GM12875 (cell line): ENCODE measurements around the gene GABRB3.

Experiments
- H3K4me3 ChIP-seq: one replicate; pipeline ENCODE4 v1.5.1; 2011; ENCODE audit warnings: low read depth, low read length, control low read depth
- CTCF ChIP-seq: IDR thresholded peaks from 2 replicates; pipeline ENCODE4 v1.5.1; 2011; ENCODE audit warnings: low read depth, mild to moderate bottlenecking, control low read depth, inconsistent platforms, low read length, moderate library complexity, borderline replicate concordance; ENCODE audit not compliant: insufficient read depth

Gene GABRB3

DNA sequence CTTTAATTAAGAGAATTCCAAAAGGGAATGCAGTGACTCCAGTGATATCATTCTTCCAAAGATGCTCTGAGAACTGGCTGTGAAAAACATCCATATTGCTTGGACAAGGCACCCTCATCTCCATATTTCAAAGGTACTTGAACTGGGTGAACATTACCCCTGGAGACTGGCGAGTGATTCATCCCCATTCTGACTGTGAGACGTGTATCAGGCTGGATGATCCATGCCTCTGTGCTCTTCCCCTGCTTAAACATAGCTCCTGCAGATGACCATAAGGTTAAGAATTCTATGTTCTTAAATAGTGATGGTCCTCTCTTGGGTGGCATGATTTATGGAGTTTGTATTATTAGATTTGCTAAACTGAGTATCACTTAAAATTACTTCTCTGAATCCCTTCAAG is 137.8 kb downstream of the GABRB3 start:
- no peak overlapping the region for H3K4me3 ChIP-seq
- no peak for TF ChIP-seq CTCF

GRCh38 chr15:26634319-26634718 is 138.5 kb downstream of the GABRB3 start:
- no peak for TF ChIP-seq CTCF

GRCh38 chr15:26632500-26632899 is 140.4 kb downstream of the GABRB3 start:
- H3K4me3 ChIP-seq: no peak overlapping the region
- TF ChIP-seq CTCF: no peak

More at GRCh38 chr15:26634319-26634718, 138.5 kb downstream of the GABRB3 start:
- no peak overlapping the region for H3K4me3 ChIP-seq

DNA sequence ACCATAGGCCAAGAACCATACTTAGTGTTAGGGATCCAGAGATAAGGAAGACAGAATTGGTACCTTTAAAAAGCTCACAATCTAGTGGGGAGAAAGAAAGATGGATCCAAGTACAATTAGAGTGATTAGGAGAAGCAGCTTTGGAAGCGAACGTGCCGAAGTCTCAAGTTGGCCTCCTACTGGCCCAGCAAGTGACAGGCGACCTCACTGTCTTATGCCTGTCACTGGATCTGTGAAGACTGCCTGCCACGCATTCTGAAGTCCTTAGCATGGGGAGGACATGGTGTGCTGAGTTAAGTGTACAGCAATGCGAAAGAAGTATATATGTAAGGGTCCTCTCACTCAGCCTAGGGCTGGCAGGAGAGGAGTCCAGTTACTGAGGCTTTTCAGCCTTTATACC is 141.0 kb downstream of the GABRB3 start:
- no peak overlapping the region for H3K4me3 ChIP-seq
- TF ChIP-seq CTCF: no peak

DNA sequence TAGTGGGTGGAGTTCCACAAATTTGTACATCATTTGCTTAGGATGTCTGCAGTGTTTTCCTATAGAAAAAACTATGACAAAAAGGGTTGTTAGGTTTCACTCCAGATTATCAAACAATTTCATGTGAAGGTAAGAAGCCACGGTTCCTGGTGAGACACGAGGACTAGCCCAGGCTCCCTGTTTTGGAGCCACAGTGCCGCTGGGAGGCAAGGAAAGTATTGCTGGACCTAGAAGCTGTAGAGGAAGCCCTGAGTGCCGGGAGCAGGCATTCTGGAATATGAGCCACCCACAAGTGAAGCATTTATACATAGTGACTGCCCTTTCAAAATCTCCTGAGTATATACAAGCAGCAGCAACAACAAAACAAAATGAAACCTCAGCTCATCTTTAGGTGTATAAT is 142.0 kb downstream of the GABRB3 start:
- H3K4me3 ChIP-seq: no peak overlapping the region
- no peak for TF ChIP-seq CTCF

GRCh38 chr15:26628879-26629529 is 143.9 kb downstream of the GABRB3 start:
- no peak for TF ChIP-seq CTCF
- H3K4me3 ChIP-seq: no peak overlapping the region

DNA sequence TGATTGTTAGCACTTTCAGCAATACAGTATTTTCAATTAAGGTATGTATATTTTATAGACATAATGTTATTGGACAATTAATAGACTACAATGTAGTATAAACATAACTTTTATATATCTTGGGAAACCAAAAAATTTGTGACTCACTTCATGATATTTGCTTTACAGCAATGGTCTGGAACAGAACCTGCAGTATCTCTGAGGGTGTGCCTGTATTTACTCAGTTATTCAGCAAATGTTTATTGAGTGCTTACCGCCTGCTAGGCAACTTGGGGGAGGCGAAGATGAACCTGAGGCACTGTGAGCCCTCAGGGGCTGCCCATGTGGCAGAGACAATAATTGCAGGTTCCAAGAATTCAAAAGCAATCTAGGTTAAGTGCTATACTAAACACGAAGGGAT is 144.8 kb downstream of the GABRB3 start:
- no peak overlapping the region for H3K4me3 ChIP-seq

More for the DNA sequence above, 144.8 kb downstream of the GABRB3 start:
- TF ChIP-seq CTCF: no peak
